ENCODE measurements around the gene RASL11B.
"Not testable (repeated sequence)": the region's sequence is repeated elsewhere in the genome, so short reads cannot be mapped to it uniquely, and the experiment has no call there.

Gene RASL11B, protein sequence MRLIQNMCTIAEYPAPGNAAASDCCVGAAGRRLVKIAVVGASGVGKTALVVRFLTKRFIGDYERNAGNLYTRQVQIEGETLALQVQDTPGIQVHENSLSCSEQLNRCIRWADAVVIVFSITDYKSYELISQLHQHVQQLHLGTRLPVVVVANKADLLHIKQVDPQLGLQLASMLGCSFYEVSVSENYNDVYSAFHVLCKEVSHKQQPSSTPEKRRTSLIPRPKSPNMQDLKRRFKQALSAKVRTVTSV

GRCh38 chr4:52861879-52862616, at the start of gene RASL11B:
Gene RASL11B (plus strand): TSS chr4:52862317. CDS start chr4:52862508, 191 bp downstream.
- H3K4me3 Mint-ChIP-seq, result peak within 1 kb of the TSS; percentile 71
- no peaks in the 10 kb centered on the region for H3K9me3 Mint-ChIP-seq
- no peak within 1 kb of the TSS for H3K27ac Mint-ChIP-seq (ENCODE audit: low read depth)
- no peaks in the 10 kb centered on the region for H3K36me3 Mint-ChIP-seq (ENCODE audit: insufficient read depth)
- peak; percentile 63 to 75 for DNase-seq (ENCODE audit: low spot score in 2 of 2)
- peaks cover 47% of the 10 kb centered on the region for H3K27me3 Mint-ChIP-seq
- H3K4me1 Mint-ChIP-seq, result peaks cover 10% of the 10 kb centered on the region
- ATAC-seq (replicated peaks; ENCODE audit: extremely low read depth, poor library complexity, severe bottlenecking), result peak; percentile 93

DNA sequence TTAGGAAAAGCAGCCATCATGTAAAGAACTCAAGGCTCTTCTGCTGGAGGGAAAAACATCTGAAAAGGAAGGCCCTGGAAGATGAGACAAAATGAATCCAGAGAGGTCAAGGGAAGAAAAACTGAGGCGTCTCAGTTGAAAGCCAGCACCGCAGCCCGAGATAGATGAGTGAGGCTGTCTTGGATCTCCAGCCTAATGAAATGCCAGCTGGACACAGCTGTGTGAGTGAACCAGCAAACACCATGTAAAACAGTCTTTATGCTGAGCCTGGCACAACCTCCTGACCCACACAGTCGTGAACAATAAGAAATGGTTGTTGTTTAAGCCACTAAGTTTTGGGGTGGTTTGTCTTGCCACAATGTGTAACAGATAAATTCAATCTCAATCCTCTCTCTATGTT, 48.6 kb upstream of the RASL11B start:
- ATAC-seq (replicated peaks; ENCODE audit: extremely low read depth, poor library complexity, severe bottlenecking) (no peak), DNase-seq (ENCODE audit: low spot score in 2 of 2) (no peak)
- Mint-ChIP-seq H3K27me3 (peaks cover 11% of the 10 kb centered on the region), H3K36me3 (ENCODE audit: insufficient read depth) (no peaks in the 10 kb centered on the region), H3K27ac (ENCODE audit: low read depth) (no peak overlapping the region), H3K4me1 (no peaks in the 10 kb centered on the region), H3K9me3 (no peaks in the 10 kb centered on the region), H3K4me3 (no peak overlapping the region)

DNA sequence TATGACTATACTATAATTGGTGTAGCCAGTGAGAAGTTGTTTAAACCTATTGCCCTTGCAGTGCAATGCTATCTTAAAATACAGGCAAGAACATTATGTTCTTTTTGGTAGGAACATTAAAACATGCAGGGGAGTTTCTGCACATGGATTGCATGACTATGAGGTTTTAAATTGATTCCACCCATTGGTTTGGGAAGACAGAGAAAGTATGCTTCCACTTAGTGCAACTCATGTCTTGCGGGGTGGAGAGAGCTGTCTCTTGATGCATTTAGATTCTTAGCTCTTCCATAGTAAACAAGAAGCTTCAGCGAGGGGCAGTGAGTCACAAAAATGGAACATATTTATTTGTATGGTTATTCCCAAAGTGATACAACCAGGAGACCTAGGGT, 39.5 kb upstream of the RASL11B start:
- Mint-ChIP-seq H3K27me3 (no peaks in the 10 kb centered on the region), H3K9me3 (no peaks in the 10 kb centered on the region), H3K36me3 (ENCODE audit: insufficient read depth) (no peaks in the 10 kb centered on the region), H3K4me3 (no peak overlapping the region), H3K27ac (ENCODE audit: low read depth) (no peak overlapping the region), H3K4me1 (peaks cover 7% of the 10 kb centered on the region)
- DNase-seq (ENCODE audit: low spot score in 2 of 2), result no peak
- ATAC-seq (replicated peaks; ENCODE audit: extremely low read depth, poor library complexity, severe bottlenecking), result no peak

DNA sequence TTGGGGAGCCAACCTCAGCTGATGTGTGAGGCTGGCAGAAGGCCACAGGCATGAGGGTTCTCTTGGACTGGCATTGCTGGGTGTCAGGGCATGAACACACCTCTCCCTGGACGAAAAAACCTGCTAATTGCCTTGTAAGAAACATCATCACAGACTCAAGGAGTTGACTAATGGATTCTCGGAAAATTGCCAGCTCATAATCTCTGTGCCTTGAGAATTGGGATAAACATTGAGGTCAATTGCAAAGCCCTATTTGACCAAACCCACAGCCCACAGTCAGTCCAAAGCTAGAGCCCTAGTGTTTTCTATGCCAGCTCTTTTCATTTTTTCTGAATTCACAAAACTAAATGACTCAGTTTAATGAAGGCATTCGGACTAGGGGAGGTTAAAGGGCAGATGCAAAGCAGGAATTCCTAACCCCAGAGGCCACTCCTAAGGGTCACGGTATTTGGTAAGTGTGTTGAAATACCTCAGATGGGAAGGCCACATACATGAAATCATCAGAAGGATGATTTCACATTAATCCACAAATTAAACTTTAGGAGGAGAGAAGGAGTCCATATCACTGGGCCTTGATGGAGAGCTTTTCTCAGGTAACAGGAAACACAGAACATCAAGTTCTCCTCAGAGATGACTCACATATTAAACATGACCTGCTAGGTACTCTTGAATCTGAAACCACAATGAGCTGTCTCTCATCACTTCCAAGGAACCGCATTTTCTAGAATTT, 39.0 kb upstream of the RASL11B start:
- ATAC-seq (replicated peaks; ENCODE audit: extremely low read depth, poor library complexity, severe bottlenecking) (no peak), DNase-seq (ENCODE audit: low spot score in 2 of 2) (no peak)
- peaks cover 7% of the 10 kb centered on the region for H3K4me1 Mint-ChIP-seq
- no peaks in the 10 kb centered on the region for H3K36me3 Mint-ChIP-seq (ENCODE audit: insufficient read depth)
- no peak overlapping the region for H3K4me3 Mint-ChIP-seq
- H3K27me3 Mint-ChIP-seq, result no peaks in the 10 kb centered on the region
- no peak overlapping the region for H3K27ac Mint-ChIP-seq (ENCODE audit: low read depth)
- no peaks in the 10 kb centered on the region for H3K9me3 Mint-ChIP-seq

DNA sequence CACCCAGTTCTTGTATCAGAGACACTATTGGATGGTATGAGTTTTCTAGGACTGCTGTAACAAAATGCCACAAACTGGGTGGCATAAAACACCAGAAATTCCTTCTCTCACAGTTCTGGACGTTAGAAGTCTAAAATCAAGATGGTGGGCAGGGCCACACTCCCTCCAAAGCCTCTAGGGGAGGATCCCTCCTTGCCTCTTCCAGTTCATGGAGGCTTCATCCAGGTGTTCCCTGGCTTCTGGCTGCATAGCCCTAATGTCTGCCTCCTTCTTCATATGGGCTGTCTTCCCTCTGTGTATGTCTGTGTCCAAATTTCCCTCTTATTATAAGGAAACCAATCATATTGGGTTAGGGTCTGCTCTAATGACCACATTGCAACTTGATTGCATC, 38.4 kb upstream of the RASL11B start:
- no peaks in the 10 kb centered on the region for H3K9me3 Mint-ChIP-seq
- H3K36me3 Mint-ChIP-seq (ENCODE audit: insufficient read depth), result no peaks in the 10 kb centered on the region
- ATAC-seq (replicated peaks; ENCODE audit: extremely low read depth, poor library complexity, severe bottlenecking) (no peak), DNase-seq (ENCODE audit: low spot score in 2 of 2) (no peak)
- no peak overlapping the region for H3K27ac Mint-ChIP-seq (ENCODE audit: low read depth)
- peaks cover 7% of the 10 kb centered on the region for H3K4me1 Mint-ChIP-seq
- H3K4me3 Mint-ChIP-seq, result no peak overlapping the region
- H3K27me3 Mint-ChIP-seq, result no peaks in the 10 kb centered on the region

DNA sequence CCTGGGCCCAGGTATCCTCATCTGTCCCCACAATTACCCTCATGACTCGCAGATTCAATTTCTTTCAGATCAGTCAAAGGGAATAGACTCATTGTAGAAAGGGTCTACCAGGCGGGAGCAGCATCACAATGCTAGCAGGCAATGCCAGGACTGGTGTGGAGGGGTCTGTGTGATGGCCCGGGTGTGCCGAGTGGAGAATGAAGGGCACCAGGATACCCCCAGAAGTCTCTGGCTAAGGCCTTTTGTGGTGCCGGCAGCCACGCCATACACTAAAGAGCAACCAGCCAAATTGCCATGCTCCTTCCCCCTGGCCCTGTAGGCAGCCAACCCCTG, 37.9 kb upstream of the RASL11B start:
- H3K4me1 Mint-ChIP-seq, result peaks cover 7% of the 10 kb centered on the region

GRCh38 chr4:52824603-52825459, 37.3 kb upstream of the RASL11B start:
- DNase-seq (ENCODE audit: low spot score in 2 of 2) (no peak), ATAC-seq (replicated peaks; ENCODE audit: extremely low read depth, poor library complexity, severe bottlenecking) (no peak)

More for the DNA sequence above, 37.9 kb upstream of the RASL11B start:
- Mint-ChIP-seq H3K36me3 (ENCODE audit: insufficient read depth) (no peaks in the 10 kb centered on the region), H3K27ac (ENCODE audit: low read depth) (no peak overlapping the region), H3K27me3 (no peaks in the 10 kb centered on the region), H3K4me3 (no peak overlapping the region), H3K9me3 (no peaks in the 10 kb centered on the region)
- DNase-seq (ENCODE audit: low spot score in 2 of 2) (no peak), ATAC-seq (replicated peaks; ENCODE audit: extremely low read depth, poor library complexity, severe bottlenecking) (no peak)

GRCh38 chr4:52825460-52826090, 36.5 kb upstream of the RASL11B start:
- Mint-ChIP-seq H3K27me3 (no peaks in the 10 kb centered on the region), H3K4me1 (peaks cover 7% of the 10 kb centered on the region), H3K4me3 (no peak overlapping the region), H3K36me3 (ENCODE audit: insufficient read depth) (no peaks in the 10 kb centered on the region), H3K27ac (ENCODE audit: low read depth) (no peak overlapping the region), H3K9me3 (no peaks in the 10 kb centered on the region)
- ATAC-seq (replicated peaks; ENCODE audit: extremely low read depth, poor library complexity, severe bottlenecking) (no peak), DNase-seq (ENCODE audit: low spot score in 2 of 2) (no peak)

More at GRCh38 chr4:52824603-52825459, 37.3 kb upstream of the RASL11B start:
- Mint-ChIP-seq H3K9me3 (no peaks in the 10 kb centered on the region), H3K4me1 (peaks cover 7% of the 10 kb centered on the region), H3K27me3 (no peaks in the 10 kb centered on the region), H3K27ac (ENCODE audit: low read depth) (no peak overlapping the region), H3K4me3 (no peak overlapping the region), H3K36me3 (ENCODE audit: insufficient read depth) (no peaks in the 10 kb centered on the region)

DNA sequence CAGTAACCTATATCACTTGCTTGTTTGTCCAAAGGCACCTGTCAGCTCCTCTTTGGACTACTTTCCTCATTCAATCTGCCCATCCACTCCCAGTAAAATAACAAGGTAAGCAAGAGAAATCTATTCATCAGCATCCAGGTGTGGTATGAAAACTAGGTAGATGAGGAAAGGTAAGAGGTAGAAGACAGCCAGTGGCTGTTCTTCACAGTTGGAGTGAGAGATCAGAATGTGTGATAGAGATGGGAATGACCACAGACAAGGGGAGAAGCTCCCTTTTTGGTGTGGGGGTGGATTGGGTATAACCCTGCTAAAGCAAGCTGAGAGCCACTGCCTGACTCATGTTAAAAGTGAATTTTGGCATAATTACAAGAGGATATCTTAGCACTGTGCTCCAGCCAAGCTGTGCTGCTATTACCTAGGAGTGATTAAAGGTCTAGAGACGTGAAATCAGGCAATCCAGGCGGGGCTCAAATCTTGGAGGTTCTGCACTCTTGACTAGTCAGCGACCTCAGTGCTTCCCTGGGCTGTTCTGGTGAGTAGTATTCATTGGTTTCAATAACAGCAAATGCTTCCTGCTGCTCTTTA, 28.1 kb upstream of the RASL11B start:
- H3K27me3 Mint-ChIP-seq, result peaks cover 37% of the 10 kb centered on the region
- DNase-seq (ENCODE audit: low spot score in 2 of 2) (no peak), ATAC-seq (replicated peaks; ENCODE audit: extremely low read depth, poor library complexity, severe bottlenecking) (no peak)
- no peaks in the 10 kb centered on the region for H3K4me1 Mint-ChIP-seq
- H3K36me3 Mint-ChIP-seq (ENCODE audit: insufficient read depth), result no peaks in the 10 kb centered on the region
- no peak overlapping the region for H3K27ac Mint-ChIP-seq (ENCODE audit: low read depth)
- H3K9me3 Mint-ChIP-seq, result no peaks in the 10 kb centered on the region
- no peak overlapping the region for H3K4me3 Mint-ChIP-seq

GRCh38 chr4:52834641-52835456, 27.3 kb upstream of the RASL11B start:
- H3K27ac Mint-ChIP-seq (ENCODE audit: low read depth); H3K4me3 Mint-ChIP-seq; ATAC-seq (replicated peaks; ENCODE audit: extremely low read depth, poor library complexity, severe bottlenecking); DNase-seq (ENCODE audit: low spot score in 2 of 2); H3K36me3 Mint-ChIP-seq (ENCODE audit: insufficient read depth); H3K9me3 Mint-ChIP-seq; H3K4me1 Mint-ChIP-seq: not testable (repeated sequence)
- peaks cover 37% of the 10 kb centered on the region for H3K27me3 Mint-ChIP-seq

- Mint-ChIP-seq H3K27ac (ENCODE audit: low read depth) (no peak overlapping the region), H3K36me3 (ENCODE audit: insufficient read depth) (peaks cover 2% of the 10 kb centered on the region), H3K4me3 (no peak overlapping the region), H3K9me3 (no peaks in the 10 kb centered on the region), H3K27me3 (peaks cover 37% of the 10 kb centered on the region), H3K4me1 (no peaks in the 10 kb centered on the region)
- no peak for ATAC-seq (replicated peaks; ENCODE audit: extremely low read depth, poor library complexity, severe bottlenecking)
- DNase-seq (ENCODE audit: low spot score in 2 of 2), result no peak
Measured at GRCh38 chr4:52836120-52836519, 26.0 kb upstream of the RASL11B start.

All from central memory CD8-positive, alpha-beta T cell (primary cell).